ELF-1 (cell line): ENCODE results near the gene EMILIN2.
"Not testable (repeated sequence)": the region's sequence is repeated elsewhere in the genome, so short reads cannot be mapped to it uniquely, and the experiment has no call there.

ENCODE experiments used
- DNase-seq: peaks from one replicate; pipeline ENCODE4 v3.0.0-alpha.2; 2016; ENCODE audit warnings: low read depth, low spot score

The EMILIN2 gene

GRCh38 chr18:2846636-2847316 lies at the start of gene EMILIN2:
Gene EMILIN2, plus strand, starts transcription at chr18:2847006. Its CDS starts 183 bp downstream, at chr18:2847189.
- DNase-seq, result peak; percentile 92

GRCh38 chr18:2797951-2798350 lies 48.9 kb upstream of the EMILIN2 start:
- DNase-seq, result no peak

GRCh38 chr18:2799369-2799768 lies 47.4 kb upstream of the EMILIN2 start:
- DNase-seq, result no peak

GRCh38 chr18:2805970-2806943 lies 40.5 kb upstream of the EMILIN2 start:
- DNase-seq, result no peak

GRCh38 chr18:2808640-2809039 lies 38.2 kb upstream of the EMILIN2 start:
- not testable (repeated sequence) for DNase-seq

GRCh38 chr18:2809666-2810183 lies 37.1 kb upstream of the EMILIN2 start:
- DNase-seq, result not testable (repeated sequence)

GRCh38 chr18:2811416-2811815 lies 35.4 kb upstream of the EMILIN2 start:
- DNase-seq, result no peak

GRCh38 chr18:2814928-2815327 lies 31.9 kb upstream of the EMILIN2 start:
- DNase-seq, result no peak

- DNase-seq, result no peak
These were observed 28.5 kb upstream of the EMILIN2 start for GRCh38 chr18:2818281-2818680.

- DNase-seq, result no peak
These were observed 25.1 kb upstream of the EMILIN2 start for GRCh38 chr18:2821695-2822094.

- no peak for DNase-seq
These were observed 24.4 kb upstream of the EMILIN2 start for GRCh38 chr18:2822213-2822921.

GRCh38 chr18:2823202-2823601 lies 23.6 kb upstream of the EMILIN2 start:
- no peak for DNase-seq

- DNase-seq, result no peak
These were observed 22.8 kb upstream of the EMILIN2 start for GRCh38 chr18:2823966-2824365.

GRCh38 chr18:2824865-2825264 lies 21.9 kb upstream of the EMILIN2 start:
- DNase-seq, result peak; percentile 37

GRCh38 chr18:2825613-2826175 lies 21.1 kb upstream of the EMILIN2 start:
- peak; percentile 59 for DNase-seq

GRCh38 chr18:2826581-2826980 lies 20.2 kb upstream of the EMILIN2 start:
- peak; percentile 50 for DNase-seq

- no peak for DNase-seq
These were observed 19.7 kb upstream of the EMILIN2 start for GRCh38 chr18:2827061-2827460.

GRCh38 chr18:2836118-2836517 lies 10.7 kb upstream of the EMILIN2 start:
- not testable (repeated sequence) for DNase-seq

GRCh38 chr18:2837290-2837689 lies 9.5 kb upstream of the EMILIN2 start:
- DNase-seq, result not testable (repeated sequence)

GRCh38 chr18:2839202-2839601 lies 7.6 kb upstream of the EMILIN2 start:
- no peak for DNase-seq

- DNase-seq, result no peak
These were observed 6.3 kb upstream of the EMILIN2 start for GRCh38 chr18:2840521-2840920.
